Cardiac muscle cell (in vitro differentiated cells and primary cell): ENCODE results near the gene ST3GAL3. TPM values are rescaled to one million over a fixed set of nuclear protein-coding genes. Genes with fewer than 3 reads are reported as not detected.

Experiments used
- DNase-seq, 2 donors: peaks; one replicate each; pipeline versions ENCODE4 v3.0.0 to v3.0.0-alpha.2; 2010 to 2017; ENCODE audit warnings: low read depth in 1 of 2, low spot score in 1 of 2
- H3K27ac ChIP-seq: fragments of 200-600 bp; sonication (generic); 2 replicates; pipeline ENCODE4 v1.5.1; 2016
- H3K27me3 ChIP-seq: fragments of 200-600 bp; sonication (generic); 2 replicates; pipeline ENCODE4 v1.6.0; 2016; ENCODE audit warnings: control low read depth
- H3K36me3 ChIP-seq: fragments of 200-600 bp; sonication (generic); 2 replicates; pipeline ENCODE4 v1.5.1; 2016; ENCODE audit warnings: control low read depth
- H3K4me1 ChIP-seq: fragments of 200-600 bp; sonication (generic); 2 replicates; pipeline ENCODE4 v1.8.1; 2017; ENCODE audit warnings: low read depth, mild to moderate bottlenecking, mixed run types
- H3K4me3 ChIP-seq: fragments of 200-600 bp; sonication (generic); 2 replicates; pipeline ENCODE4 v1.5.1; 2016; ENCODE audit warnings: mild to moderate bottlenecking
- H3K9me3 ChIP-seq: fragments of 200-600 bp; sonication (generic); 2 replicates; pipeline ENCODE4 v1.5.1; 2017; ENCODE audit warnings: low read depth, mild to moderate bottlenecking, control low read depth
- polyA plus RNA-seq: library from polyadenylated mRNA; unstranded; fragments of >200 nt; fragmentation: Nextera tagmentation; extraction: Ambion mirVana; gene quantifications from 2 replicates; pipeline ENCODE4 v1.2.1, GENCODE V29; 2016
- total RNA-seq: library from RNA; depleted of rRNA; stranded (reverse); fragments of >200 nt; gene quantifications from 2 replicates; pipeline ENCODE4 v1.2.3, GENCODE V29; 2016
- TF ChIP-seq, protein P1 (sequence below): IDR thresholded peaks from 2 replicates; pipeline ENCODE4 v1.5.1; 2012; ENCODE audit warnings: low read depth, mild to moderate bottlenecking, low read length

The ST3GAL3 gene
- total and polyA plus RNA-seq, 2 experiments from 2014 or later, result 34.7 to 35.7 TPM

DNA sequence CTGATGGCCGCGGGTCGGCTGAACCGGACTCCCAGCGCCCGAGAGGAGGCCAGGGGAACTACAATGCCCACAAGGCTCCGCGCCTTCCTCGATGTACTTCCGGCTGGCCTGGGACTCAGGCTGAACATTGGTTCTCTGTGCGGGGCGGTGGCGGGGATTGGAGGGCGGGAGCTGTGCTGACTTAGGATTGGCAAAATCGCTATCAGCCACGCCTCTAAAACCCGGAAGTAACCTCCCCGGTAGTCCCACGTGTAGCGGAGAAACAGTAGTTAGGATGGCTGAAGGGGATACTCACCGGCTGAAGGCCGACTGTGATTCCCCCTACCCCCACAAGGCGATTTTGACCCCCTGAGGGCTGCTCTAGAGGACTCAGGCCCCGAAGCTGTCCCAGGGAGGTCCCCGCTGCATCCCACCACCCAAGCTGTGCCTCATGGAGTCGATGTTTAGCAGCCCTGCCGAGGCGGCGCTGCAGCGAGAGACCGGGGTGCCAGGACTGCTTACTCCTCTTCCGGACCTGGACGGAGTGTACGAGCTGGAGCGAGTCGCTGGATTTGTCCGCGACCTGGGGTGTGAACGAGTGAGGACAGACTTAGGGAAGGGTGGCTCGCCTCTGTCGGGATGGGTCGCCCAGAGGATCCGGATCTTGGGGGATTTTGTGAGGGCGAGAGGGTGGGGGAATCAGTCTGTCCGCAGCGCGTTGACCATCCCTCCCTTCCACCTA is 262.6 kb downstream of the ST3GAL3 start, which contains the start of gene DPH2:
Gene DPH2 (plus strand): TSS at position 265 of the 721 bp plus-strand sequence. CDS start 166 bp downstream, at position 431.
- Histone ChIP-seq H3K36me3 (no peaks in the 10 kb centered on the region), H3K4me1 (peaks cover 3% of the 10 kb centered on the region), H3K9me3 (no peaks in the 10 kb centered on the region), H3K4me3 (peak within 1 kb of the TSS; percentile 81), H3K27ac (no peak within 1 kb of the TSS), H3K27me3 (no peaks in the 10 kb centered on the region)
- DNase-seq, result peak; percentile 97 to 98
- TF ChIP-seq, protein P1, sequence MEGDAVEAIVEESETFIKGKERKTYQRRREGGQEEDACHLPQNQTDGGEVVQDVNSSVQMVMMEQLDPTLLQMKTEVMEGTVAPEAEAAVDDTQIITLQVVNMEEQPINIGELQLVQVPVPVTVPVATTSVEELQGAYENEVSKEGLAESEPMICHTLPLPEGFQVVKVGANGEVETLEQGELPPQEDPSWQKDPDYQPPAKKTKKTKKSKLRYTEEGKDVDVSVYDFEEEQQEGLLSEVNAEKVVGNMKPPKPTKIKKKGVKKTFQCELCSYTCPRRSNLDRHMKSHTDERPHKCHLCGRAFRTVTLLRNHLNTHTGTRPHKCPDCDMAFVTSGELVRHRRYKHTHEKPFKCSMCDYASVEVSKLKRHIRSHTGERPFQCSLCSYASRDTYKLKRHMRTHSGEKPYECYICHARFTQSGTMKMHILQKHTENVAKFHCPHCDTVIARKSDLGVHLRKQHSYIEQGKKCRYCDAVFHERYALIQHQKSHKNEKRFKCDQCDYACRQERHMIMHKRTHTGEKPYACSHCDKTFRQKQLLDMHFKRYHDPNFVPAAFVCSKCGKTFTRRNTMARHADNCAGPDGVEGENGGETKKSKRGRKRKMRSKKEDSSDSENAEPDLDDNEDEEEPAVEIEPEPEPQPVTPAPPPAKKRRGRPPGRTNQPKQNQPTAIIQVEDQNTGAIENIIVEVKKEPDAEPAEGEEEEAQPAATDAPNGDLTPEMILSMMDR, result no peak

DNA sequence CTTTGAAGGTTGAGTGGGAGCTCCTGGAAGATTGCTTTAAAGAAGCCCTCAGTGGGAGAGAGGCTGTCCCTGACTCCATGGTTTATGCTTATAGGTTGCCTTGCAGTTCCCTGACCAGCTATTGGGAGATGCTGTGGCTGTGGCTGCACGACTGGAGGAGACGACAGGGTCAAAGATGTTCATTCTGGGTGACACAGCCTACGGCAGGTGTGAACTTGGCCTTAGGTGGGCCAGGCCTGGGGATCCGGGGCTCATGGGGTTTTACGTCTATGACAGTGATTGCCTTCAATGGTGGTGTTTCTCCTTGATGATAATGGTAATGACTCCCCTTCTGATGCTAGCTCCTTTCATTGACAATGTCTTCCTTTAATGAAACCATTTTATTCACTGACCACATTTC is 263.2 kb downstream of the ST3GAL3 start:
- no peak for DNase-seq
- H3K4me3 ChIP-seq, result peak overlapping the region; percentile 81
- no peak overlapping the region for H3K27ac ChIP-seq
- H3K36me3 ChIP-seq, result no peaks in the 10 kb centered on the region
- TF ChIP-seq, protein P1, result no peak
- no peaks in the 10 kb centered on the region for H3K27me3 ChIP-seq
- peaks cover 3% of the 10 kb centered on the region for H3K4me1 ChIP-seq
- H3K9me3 ChIP-seq, result no peaks in the 10 kb centered on the region

DNA sequence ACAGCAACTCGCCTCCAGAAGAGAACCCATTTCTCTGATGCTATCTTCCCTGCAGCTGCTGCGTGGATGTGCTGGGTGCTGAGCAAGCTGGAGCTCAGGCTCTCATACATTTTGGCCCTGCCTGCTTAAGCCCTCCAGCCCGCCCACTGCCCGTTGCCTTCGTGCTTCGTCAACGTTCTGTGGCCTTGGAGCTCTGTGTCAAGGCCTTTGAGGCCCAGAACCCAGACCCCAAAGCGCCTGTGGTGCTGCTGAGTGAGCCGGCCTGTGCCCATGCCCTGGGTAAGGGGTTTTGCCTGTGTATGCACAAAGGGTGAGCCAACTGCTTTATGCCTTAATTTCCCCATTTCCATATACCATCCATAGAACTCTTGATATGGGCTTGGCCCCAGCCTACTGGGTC is 263.6 kb downstream of the ST3GAL3 start:
- Histone ChIP-seq H3K9me3 (no peaks in the 10 kb centered on the region), H3K4me1 (peaks cover 3% of the 10 kb centered on the region), H3K4me3 (peak overlapping the region; percentile 81), H3K27me3 (no peaks in the 10 kb centered on the region), H3K27ac (no peak overlapping the region), H3K36me3 (no peaks in the 10 kb centered on the region)
- TF ChIP-seq, protein P1, result no peak
- DNase-seq, result no peak

DNA sequence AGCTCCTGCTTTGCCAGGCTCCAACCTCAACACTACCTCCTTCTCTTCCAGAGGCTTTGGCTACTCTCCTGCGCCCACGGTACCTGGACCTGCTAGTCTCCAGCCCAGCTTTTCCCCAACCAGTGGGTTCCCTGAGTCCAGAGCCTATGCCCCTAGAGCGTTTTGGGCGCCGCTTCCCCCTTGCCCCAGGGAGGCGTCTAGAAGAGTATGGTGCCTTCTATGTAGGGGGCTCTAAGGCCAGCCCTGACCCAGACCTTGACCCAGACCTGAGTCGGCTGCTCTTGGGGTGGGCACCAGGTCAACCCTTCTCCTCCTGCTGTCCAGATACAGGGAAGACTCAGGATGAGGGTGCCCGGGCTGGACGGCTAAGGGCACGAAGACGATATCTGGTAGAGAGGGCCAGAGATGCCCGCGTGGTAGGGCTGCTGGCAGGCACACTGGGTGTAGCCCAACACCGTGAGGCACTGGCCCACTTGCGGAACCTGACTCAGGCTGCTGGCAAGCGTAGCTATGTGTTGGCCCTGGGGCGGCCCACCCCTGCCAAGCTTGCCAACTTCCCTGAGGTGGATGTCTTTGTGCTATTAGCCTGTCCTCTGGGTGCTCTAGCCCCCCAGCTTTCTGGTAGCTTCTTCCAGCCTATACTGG is 264.1 kb downstream of the ST3GAL3 start:
- TF ChIP-seq, protein P1, result no peak
- Histone ChIP-seq H3K4me1 (peaks cover 3% of the 10 kb centered on the region), H3K9me3 (no peaks in the 10 kb centered on the region), H3K27ac (no peak overlapping the region), H3K36me3 (peaks cover 2% of the 10 kb centered on the region), H3K4me3 (no peak overlapping the region), H3K27me3 (no peaks in the 10 kb centered on the region)
- no peak for DNase-seq

DNA sequence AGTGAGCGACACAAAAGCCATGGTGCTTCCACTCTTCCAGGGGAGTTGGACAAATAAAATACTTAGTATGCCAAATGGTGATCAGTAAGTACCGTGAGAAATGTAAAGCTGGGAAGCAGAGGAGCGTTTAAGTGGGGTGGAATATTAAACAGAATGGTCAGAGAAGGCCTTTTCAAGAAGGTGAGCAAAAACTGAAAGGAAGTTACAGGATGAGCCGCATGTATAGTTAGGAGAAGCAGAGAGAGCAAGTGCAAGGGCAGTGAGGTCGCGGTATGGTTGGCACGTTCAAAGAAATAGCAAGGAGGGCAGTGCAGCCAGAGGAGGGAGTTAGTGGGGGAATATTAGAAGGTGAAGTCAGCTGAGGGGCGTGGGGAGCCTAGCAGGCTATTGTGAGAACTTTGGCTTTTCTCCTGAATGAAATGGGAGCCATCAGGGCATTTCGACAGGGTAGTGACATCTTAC is 266.7 kb downstream of the ST3GAL3 start:
- Histone ChIP-seq H3K4me1 (peaks cover 3% of the 10 kb centered on the region), H3K9me3 (no peaks in the 10 kb centered on the region), H3K27me3 (no peaks in the 10 kb centered on the region), H3K27ac (peak overlapping the region; percentile 79), H3K4me3 (peak overlapping the region; percentile 62), H3K36me3 (peaks cover 11% of the 10 kb centered on the region)
- TF ChIP-seq, protein P1, result no peak
- no peak for DNase-seq
